ENCODE results near the gene TCF3.

The TCF3 gene

DNA sequence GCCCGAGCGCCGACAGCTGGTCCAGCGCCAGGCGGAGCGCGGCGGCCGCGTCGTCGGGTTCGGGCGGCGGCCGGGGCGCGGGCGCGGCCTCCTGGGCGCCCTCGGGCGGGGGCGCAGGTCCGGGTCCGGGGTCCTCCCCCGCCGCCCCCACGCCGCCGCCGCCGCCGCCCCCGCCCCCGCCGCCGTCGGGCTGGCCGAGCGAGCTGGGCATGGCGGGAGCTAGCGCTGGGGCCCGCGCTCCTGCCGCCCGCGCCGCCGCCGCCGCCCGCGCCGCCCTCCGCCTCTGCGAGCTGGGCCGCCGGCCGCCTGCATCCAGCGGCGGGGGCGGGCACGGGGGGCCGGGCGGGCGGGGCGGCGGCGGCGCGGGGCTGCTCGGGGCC, 84.6 kb downstream of the TCF3 start:
- DNase-seq (ENCODE audit: low read depth) = no peak
- TF ChIP-seq, protein P1, sequence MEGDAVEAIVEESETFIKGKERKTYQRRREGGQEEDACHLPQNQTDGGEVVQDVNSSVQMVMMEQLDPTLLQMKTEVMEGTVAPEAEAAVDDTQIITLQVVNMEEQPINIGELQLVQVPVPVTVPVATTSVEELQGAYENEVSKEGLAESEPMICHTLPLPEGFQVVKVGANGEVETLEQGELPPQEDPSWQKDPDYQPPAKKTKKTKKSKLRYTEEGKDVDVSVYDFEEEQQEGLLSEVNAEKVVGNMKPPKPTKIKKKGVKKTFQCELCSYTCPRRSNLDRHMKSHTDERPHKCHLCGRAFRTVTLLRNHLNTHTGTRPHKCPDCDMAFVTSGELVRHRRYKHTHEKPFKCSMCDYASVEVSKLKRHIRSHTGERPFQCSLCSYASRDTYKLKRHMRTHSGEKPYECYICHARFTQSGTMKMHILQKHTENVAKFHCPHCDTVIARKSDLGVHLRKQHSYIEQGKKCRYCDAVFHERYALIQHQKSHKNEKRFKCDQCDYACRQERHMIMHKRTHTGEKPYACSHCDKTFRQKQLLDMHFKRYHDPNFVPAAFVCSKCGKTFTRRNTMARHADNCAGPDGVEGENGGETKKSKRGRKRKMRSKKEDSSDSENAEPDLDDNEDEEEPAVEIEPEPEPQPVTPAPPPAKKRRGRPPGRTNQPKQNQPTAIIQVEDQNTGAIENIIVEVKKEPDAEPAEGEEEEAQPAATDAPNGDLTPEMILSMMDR (IDR thresholded peaks at IDR 0.05; ENCODE audit: low read depth, low read length, missing control alignments) = no peak
- no peak overlapping the region for H3K4me3 ChIP-seq (ENCODE audit: low read depth, low read length)

DNA sequence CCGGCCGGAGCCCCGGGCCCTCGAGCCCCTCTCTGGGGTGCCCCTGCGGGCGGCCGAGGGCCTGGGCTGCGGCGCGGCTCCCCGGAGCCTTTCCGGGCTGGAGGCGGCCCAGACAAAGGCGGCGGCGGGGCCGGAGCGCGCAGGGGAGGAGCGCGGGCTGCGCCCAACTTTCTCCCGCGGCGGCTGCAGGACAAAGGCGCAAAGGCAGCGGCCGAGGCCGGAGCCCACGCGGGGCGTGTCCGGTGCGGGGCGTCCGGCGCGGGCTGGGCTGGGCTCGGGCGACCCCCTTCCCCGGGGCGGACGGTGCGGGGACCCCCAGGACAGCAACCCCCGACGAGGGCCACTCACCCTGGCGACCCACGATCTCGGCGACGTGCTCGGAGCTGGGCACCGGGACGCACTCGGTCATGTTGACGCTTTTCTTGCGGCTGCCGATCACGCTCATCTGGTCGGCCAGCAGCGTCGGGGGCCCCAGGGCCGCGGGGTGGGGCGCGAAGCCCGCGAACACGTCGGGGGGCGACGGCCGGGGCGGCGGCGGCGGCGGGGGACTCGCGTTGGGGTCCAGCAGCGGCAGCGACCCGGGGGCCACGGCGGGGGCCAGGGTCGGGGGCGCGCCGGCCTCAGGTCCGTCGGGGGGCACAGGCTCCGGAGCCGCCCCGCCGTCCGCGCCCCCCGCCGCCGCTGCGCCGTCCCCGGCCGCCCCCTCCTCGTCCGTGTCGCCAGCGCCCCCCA, 85.1 kb downstream of the TCF3 start:
- TF ChIP-seq, protein P1 (IDR thresholded peaks at IDR 0.05; ENCODE audit: low read depth, low read length, missing control alignments) = no peak
- DNase-seq (ENCODE audit: low read depth) = no peak
- H3K4me3 ChIP-seq (ENCODE audit: low read depth, low read length) = peak overlapping the region; percentile 19; the same call in 1 of the 2 replicates

DNA sequence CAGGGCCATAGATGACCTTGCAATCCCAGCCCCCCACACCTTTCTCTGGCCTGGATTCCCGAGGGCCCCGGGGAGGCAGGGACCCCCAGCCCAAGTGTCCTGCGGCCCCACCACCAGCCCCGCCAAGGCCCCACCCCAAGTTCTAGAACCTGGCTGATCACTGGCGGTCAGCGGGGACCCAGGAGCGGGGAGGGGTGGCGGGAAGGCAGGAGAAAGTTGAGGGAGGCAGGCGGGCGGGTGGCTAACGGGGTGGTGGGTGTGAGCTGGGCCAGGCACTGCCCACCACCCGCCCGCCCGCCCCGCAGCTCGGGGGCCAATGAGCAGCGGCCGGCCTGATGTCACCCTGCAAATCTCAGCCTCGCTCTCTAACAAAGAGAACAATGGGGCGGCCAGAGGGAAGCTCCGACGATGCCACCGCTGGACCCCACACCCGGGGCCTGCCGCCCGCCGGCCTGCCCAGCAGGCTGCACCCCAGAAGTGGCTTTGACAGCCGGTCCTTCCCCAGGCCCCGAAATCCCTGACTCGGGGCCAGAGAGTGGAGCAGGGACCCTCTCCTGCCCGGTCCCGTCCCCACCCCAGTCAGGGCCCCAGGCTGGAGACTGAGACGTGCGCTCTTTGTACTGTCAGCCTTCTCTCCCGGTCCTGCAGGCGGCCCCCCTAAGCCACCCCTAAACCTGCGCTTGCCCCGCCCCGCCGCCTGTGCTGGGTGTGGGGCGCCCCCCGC, 85.9 kb downstream of the TCF3 start:
- DNase-seq (ENCODE audit: low read depth) = no peak
- TF ChIP-seq, protein P1 (IDR thresholded peaks at IDR 0.05; ENCODE audit: low read depth, low read length, missing control alignments) = no peak
- no peak overlapping the region for H3K4me3 ChIP-seq (ENCODE audit: low read depth, low read length)

DNA sequence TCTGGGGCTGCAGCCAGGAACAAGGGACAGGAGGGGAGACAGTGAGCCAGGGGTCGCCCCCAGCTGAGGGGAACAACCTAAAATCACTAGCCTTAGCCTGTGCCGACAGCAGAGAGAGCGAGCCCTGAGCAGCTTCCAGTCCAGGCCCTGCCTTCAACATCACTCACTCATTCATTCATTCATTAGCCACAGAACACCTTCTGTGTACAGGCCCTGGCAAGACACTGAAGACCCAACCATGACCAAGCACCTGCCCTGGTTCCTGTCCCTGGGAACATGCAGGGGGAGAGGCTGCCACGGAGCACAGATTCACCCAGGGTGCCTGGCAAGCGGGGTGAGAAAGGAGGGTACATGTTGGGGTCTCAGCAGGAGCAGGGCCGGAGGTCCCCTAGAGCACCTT, 89.2 kb downstream of the TCF3 start:
- no peak overlapping the region for H3K4me3 ChIP-seq (ENCODE audit: low read depth, low read length)
- DNase-seq (ENCODE audit: low read depth) = no peak
- TF ChIP-seq, protein P1 (IDR thresholded peaks at IDR 0.05; ENCODE audit: low read depth, low read length, missing control alignments) = no peak

DNA sequence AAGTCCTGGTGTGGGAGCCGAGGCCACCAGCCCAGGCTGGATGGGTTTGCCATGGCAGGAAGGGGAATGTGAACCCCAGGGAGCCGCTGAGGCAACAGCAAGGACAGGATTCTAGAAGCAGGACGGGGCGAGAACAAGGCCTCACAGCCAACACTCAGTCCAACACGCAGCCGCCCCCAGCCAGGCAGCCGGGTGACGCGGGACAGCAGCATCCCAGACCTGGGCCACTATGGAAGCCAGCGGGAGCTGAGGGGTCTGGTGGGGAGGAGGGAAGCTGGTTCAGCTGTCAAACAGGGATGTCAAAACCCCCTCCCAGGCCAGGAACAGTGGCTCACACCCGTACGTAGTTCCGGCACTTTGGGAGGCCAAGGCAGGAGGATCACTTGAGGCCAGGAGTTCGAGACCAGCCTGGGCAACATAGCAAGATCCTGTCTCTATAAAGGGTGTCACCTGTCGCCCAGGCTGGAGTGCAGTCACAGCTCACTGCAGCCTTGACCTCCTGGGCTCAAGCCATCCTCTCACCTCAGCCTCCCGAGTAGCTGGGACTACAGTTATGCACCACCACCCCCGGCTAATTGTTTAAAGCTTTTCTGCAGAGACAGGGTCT, 91.1 kb downstream of the TCF3 start:
- H3K4me3 ChIP-seq (ENCODE audit: low read depth, low read length) = no peak overlapping the region
- TF ChIP-seq, protein P1 (IDR thresholded peaks at IDR 0.05; ENCODE audit: low read depth, low read length, missing control alignments) = no peak
- no peak for DNase-seq (ENCODE audit: low read depth)

DNA sequence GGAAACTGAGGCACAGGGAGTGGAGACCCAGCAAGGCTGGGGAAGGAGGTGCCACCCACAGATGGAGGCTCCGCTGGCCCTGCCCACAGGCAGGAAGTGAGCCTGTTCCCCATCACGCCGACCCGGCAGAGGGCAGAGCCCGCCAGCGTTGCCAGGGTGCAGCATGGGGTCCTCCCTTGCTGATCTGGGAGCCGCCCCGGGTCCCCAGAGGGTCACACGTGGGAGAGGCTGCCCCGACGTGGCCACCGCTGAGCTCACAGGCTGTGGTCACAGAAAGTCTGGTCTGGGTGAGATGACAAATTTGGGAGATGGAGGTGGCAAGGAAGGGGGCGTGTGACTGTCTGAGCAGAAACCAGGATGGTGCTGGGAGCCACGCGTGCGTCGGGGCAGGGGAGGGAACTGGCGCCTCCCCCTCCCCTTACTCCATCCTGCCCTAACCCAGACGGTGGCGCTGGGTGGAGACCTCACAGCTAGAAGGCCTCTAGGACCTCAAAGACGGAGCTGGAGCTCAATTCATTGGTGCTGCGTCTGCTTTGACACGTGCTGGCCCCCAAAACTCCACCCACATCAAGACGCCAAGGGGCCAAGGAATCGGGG, 92.0 kb downstream of the TCF3 start:
- no peak overlapping the region for H3K4me3 ChIP-seq (ENCODE audit: low read depth, low read length)
- TF ChIP-seq, protein P1 (IDR thresholded peaks at IDR 0.05; ENCODE audit: low read depth, low read length, missing control alignments) = no peak
- no peak for DNase-seq (ENCODE audit: low read depth)

Data from GM12864 (cell line).